RWPE1 (cell line): Measurements from ENCODE around the gene USP37.

Experiments
- CTCF ChIA-PET: fragments of 350-600 bp; sonication (Branson Sonifier 250); formaldehyde crosslinking; extraction: SDS; loops from one replicate; lab custom pipeline; 2021; lab: Yijun Ruan, JAX
- POLR2A ChIA-PET: fragments of 400-600 bp; formaldehyde crosslinking; extraction: SDS; loops from one replicate; lab custom pipeline; 2020; ENCODE audit warnings: antibody characterized with exemption; ENCODE audit not compliant: low non-redundant PET; lab: Yijun Ruan, JAX
- DNase-seq: peaks from one replicate; pipeline ENCODE4 v3.0.0; 2012; ENCODE audit warnings: low spot score
- H3K27ac ChIP-seq: fragments of 450-650 bp; 2 replicates; pipeline ENCODE4 v1.5.1; 2017
- TF ChIP-seq, protein P1 (sequence below): fragments of 450-650 bp; conservative IDR thresholded peaks from 2 replicates; pipeline ENCODE4 v1.5.1; 2017; ENCODE audit warnings: low read depth, mild to moderate bottlenecking

Gene USP37

DNA sequence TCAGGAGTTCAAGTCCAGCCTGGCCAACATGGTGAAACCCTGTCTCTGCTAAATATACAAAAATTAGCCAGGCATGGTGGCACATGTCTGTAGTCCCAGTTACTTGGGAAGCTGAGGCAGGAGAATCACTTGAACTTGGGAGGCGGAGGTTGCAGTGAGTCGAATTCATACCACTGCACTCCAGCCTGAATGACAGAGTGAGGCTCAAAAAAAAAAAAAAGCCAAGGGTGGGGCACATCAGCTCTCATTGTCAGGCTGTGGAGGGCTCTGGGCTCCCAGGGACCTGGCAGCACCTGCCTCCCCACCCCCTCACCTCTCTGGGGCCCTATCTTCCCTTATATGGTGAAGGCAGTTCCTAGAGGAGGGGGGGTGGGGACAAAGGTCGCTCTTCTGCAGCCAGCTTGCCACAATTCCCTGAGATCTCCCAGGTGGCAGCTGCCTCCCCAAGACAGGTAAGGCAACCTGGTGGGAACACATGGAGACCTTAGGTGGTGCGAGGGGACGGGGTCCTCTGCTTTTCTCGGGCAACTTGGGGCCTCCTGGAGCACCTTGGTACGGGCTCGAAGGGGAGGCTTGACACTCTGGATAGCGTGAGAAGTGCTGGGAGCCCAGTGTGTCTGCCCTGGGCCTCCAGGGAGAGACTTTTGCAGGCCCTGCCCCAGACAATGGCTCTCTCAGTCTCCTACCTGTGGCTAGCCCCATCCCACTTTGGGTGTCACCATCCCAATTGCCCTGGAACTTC is 149.3 kb downstream of the USP37 start, which contains the start of gene VIL1:
Gene VIL1, plus strand, starts transcription at position 407 of the 742 bp plus-strand sequence. CDS start 4,656 bp downstream, outside the sequence.
- ChIA-PET CTCF (no interaction called here), POLR2A (interaction anchor here (0.6 kb wide), 1 partner anchor 11 kb away, joined by 5 read pairs; no protein-coding TSS in a partner anchor)
- TF ChIP-seq, protein P1, sequence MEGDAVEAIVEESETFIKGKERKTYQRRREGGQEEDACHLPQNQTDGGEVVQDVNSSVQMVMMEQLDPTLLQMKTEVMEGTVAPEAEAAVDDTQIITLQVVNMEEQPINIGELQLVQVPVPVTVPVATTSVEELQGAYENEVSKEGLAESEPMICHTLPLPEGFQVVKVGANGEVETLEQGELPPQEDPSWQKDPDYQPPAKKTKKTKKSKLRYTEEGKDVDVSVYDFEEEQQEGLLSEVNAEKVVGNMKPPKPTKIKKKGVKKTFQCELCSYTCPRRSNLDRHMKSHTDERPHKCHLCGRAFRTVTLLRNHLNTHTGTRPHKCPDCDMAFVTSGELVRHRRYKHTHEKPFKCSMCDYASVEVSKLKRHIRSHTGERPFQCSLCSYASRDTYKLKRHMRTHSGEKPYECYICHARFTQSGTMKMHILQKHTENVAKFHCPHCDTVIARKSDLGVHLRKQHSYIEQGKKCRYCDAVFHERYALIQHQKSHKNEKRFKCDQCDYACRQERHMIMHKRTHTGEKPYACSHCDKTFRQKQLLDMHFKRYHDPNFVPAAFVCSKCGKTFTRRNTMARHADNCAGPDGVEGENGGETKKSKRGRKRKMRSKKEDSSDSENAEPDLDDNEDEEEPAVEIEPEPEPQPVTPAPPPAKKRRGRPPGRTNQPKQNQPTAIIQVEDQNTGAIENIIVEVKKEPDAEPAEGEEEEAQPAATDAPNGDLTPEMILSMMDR, result no peak
- no peak within 1 kb of the TSS for H3K27ac ChIP-seq
- no peak for DNase-seq

DNA sequence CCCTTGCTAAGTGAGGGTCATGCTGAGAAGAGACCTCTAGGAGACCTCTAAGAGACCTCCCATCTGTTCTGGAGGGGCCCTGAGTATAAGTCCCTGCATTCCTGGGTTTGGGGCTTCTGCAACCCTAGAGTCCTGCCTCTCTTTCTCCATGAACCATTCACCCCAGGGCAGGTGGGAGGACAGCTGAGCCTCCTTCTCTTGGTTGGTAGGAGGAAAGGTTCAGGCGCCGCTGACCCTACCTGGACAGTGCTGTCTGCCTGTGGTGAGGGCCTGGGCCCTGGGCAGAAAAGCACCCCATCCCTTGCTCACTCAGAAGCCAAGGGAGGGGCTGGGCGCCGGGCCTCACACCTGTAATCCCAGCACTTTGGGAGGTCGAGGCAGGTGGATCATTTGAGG is 149.8 kb downstream of the USP37 start:
- DNase-seq, result no peak
- POLR2A ChIA-PET, result no interaction called here
- TF ChIP-seq, protein P1, result no peak
- H3K27ac ChIP-seq, result no peak overlapping the region
- CTCF ChIA-PET, result no interaction called here

DNA sequence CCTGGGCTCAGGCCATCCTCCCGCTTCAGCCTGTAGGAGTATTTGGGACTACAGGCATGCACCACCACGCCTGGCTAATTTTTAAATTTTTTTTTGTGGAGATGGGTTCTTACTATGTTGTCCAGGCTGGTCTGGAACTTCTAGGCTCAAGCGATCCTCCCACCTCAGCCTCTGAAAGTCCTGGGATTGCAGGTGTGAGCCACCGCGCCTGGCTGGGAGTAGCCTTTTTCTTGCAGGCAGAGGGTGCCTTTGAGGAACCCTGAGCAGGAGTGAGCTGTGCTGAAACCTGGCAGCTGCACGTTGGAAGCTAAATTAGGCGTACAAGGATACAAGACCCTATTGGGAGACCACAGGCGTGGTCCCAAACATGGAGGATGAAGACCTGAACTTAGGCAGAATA is 160.4 kb downstream of the USP37 start:
- POLR2A ChIA-PET, result no interaction called here
- TF ChIP-seq, protein P1, result no peak
- no peak for DNase-seq
- CTCF ChIA-PET, result interaction anchor here (0.6 to 0.7 kb wide), 2 partner anchors 215 to 912 kb away, joined by 3 to 4 read pairs; no protein-coding TSS in a partner anchor
- peak overlapping the region; percentile 99 for H3K27ac ChIP-seq

DNA sequence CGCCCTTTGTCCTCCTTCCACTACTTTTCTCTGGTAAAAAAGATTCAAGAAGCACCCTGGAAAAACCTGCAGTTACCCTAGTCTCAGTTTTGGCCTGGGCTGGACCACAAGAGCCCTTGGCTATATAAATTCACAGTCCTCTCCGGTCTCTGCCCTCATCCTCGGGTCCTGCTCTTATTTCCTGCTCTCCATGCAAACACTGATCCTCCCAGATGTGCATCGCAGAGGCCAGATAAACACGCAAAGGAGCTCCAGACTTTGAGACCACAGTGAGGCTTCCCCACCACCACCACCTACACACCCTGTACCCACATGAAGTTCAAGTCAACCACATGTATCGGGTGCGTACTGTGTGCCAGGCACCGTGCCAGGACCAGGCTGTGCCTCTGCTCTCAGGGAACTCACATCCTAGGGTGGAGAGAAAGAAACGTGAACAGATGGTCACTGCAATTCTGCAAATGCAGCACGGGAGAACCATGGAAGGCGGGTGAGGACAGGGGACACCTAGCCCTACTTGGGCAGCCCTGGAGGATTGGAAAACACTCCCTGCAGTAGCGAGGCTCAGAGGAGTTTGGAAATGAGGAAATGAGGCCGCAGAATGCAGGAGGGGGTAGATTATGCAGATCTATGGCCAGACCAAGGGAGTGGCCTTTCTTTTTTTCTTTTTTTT is 161.1 kb downstream of the USP37 start:
- CTCF ChIA-PET, result interaction anchor here (0.6 kb wide), 2 partner anchors 10 to 94 kb away, joined by 8 read pairs; no protein-coding TSS in a partner anchor

DNA sequence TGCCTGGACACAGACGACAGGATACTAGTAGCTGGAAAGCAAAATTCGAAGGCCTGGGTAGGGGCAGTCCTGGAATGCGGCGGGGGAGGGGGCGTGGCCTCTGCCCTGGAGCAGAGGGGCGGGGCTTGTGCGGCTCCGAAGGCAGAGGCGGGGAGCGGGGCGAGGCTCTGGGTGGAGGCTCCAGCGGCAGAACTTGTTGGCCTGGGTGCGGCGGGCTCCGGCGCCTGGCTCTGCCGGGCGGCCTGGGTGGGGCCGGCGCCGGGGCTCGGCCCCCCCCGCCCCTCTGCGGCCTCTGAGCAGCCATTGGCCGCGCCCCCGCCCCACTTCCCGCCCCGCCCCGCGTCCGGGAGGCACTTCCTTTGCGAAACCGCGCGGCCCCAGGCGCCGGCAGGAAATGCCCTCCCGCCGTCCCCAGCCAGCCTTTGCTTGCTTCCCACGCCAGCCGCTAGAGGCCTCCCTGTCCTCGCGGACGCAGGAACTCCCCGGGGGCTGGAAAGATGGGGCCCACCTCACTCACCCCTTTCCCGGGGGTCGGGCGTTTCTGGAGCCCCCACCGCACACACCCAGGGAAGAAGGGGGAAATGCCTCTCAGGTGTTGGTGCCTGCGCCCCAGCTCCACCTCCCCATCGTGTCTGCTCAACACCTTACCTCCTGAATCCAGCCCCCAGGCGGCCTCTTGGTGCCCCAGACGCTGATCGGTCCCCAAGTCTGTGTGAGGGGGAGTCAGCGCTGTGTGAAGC is 161.8 kb downstream of the USP37 start:
- H3K27ac ChIP-seq, result peak overlapping the region; percentile 99
- POLR2A ChIA-PET, result no interaction called here
- peak; percentile 94 for DNase-seq
- CTCF ChIA-PET, result interaction anchor here (0.6 kb wide), 2 partner anchors 10 to 94 kb away, joined by 8 read pairs; no protein-coding TSS in a partner anchor
- TF ChIP-seq, protein P1, result peak; percentile 87

More for the DNA sequence above, 161.1 kb downstream of the USP37 start:
- POLR2A ChIA-PET, result no interaction called here
- DNase-seq, result peak; percentile 17
- TF ChIP-seq, protein P1, result no peak
- H3K27ac ChIP-seq, result peak overlapping the region; percentile 99

DNA sequence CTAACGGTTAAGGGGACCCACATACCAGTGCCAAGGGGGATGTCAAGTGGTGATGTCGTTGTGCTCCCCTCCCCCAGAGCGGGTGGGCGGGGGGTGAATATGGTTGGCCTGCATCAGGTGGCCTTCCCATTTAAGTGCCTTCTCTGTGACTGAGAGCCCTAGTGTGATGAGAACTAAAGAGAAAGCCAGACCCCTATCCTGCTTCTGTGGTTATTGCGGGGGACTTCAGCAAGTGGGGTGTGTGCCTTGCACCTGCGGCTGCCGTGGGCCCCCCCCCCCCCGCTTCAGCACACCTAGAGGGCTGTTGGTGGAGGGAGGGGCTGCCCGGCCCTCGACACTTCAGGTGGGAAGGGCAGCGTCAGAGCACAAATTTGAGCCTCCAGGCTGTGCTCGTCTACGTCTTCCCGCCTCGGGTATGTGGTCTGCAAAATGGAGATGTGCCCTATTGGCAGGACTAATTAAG is 162.4 kb downstream of the USP37 start:
- DNase-seq, result no peak
- CTCF ChIA-PET, result interaction anchor here (1.0 kb wide), 1 partner anchor 9 kb away, joined by 3 read pairs; no protein-coding TSS in a partner anchor
- peak overlapping the region; percentile 99 for H3K27ac ChIP-seq
- POLR2A ChIA-PET, result no interaction called here
- TF ChIP-seq, protein P1, result no peak
